ENCODE data around the gene TBC1D23.

DNA sequence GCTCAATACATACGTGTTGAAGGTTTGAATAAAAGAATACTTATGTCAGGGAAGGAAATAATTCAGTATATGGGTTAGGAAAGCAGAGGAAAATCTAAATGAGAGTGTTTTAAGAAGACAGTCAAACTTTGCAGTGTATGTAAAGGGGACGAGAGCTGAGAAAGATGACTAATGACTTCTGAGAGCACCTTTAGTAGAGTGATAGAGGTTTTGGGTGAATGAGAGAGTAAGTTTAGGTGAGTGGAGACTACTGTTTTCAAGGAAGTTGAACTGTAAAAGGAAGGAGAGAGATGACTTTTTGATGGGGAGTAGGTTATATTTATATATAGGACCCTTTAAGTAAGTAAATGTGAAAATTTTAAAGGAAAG lies 9.4 kb downstream of the TBC1D23 start:
- no peak for TF ChIP-seq POLR2A (IDR thresholded peaks at IDR 0.05)
- TF ChIP-seq, protein P1, sequence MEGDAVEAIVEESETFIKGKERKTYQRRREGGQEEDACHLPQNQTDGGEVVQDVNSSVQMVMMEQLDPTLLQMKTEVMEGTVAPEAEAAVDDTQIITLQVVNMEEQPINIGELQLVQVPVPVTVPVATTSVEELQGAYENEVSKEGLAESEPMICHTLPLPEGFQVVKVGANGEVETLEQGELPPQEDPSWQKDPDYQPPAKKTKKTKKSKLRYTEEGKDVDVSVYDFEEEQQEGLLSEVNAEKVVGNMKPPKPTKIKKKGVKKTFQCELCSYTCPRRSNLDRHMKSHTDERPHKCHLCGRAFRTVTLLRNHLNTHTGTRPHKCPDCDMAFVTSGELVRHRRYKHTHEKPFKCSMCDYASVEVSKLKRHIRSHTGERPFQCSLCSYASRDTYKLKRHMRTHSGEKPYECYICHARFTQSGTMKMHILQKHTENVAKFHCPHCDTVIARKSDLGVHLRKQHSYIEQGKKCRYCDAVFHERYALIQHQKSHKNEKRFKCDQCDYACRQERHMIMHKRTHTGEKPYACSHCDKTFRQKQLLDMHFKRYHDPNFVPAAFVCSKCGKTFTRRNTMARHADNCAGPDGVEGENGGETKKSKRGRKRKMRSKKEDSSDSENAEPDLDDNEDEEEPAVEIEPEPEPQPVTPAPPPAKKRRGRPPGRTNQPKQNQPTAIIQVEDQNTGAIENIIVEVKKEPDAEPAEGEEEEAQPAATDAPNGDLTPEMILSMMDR (IDR thresholded peaks at IDR 0.05) = no peak
- no peak for TF ChIP-seq POLR2AphosphoS5 (IDR thresholded peaks at IDR 0.05)
